Measurements from ENCODE around the gene CRELD2. TPM values are rescaled to one million over a fixed set of nuclear protein-coding genes. Genes with fewer than 3 reads are reported as not detected.

The CRELD2 gene
- total and polyA plus RNA-seq, 2 of the 13 experiments (the other 11 are each of a cell fraction or from before 2014, with no cell fraction given), result 17.2 to 44.7 TPM

DNA sequence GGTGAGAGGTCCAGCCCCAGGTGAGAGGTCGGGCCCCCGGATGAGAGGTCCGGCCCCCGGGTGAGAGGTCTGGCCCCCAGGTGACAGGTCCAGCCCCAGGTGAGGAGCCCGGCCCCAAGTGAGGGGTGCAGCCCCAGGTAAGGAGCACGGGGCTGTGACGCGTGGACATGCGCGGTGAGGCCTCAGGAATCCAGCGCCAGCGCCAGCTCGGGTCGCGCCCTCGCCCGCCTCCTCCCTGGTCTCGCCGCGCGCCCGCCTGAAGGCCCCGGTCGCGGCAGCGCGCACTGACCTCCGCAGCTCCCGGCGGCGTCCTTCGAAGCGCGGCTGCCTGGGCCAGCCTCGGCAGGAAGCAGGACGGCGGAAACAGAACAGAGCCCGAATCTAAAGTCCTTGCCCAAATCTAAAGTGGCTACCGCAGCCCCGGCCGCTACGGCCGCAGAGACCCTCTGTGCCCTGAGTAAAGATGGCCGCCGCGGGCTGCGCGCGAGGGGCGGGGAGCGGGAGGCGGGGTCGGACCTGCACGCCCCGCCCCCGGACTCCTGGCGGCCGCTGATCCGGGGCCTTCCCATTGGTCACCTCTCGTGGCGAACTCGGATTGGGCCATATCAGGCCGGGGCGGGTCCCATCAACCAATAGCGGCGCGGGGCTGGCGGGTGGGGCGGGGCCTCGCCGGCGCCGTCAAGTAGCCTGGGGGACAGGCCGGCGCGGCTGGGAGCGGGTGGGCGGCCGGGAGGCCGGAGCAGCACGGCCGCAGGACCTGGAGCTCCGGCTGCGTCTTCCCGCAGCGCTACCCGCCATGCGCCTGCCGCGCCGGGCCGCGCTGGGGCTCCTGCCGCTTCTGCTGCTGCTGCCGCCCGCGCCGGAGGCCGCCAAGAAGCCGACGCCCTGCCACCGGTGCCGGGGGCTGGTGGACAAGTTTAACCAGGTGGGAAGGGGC is at the start of gene CRELD2, which contains the start of gene ALG12 (continued):
- TF ChIP-seq, protein P1, sequence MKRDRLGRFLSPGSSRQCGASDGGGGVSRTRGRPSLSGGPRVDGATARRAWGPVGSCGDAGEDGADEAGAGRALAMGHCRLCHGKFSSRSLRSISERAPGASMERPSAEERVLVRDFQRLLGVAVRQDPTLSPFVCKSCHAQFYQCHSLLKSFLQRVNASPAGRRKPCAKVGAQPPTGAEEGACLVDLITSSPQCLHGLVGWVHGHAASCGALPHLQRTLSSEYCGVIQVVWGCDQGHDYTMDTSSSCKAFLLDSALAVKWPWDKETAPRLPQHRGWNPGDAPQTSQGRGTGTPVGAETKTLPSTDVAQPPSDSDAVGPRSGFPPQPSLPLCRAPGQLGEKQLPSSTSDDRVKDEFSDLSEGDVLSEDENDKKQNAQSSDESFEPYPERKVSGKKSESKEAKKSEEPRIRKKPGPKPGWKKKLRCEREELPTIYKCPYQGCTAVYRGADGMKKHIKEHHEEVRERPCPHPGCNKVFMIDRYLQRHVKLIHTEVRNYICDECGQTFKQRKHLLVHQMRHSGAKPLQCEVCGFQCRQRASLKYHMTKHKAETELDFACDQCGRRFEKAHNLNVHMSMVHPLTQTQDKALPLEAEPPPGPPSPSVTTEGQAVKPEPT (CRISPR knock-in tag; IDR thresholded peaks at IDR 0.05; ENCODE audit: low read depth), result no peak
- no peak for TF ChIP-seq ATRX (CRISPR knock-in tag; IDR thresholded peaks at IDR 0.05; ENCODE audit: borderline replicate concordance)
- TF ChIP-seq, protein P2, sequence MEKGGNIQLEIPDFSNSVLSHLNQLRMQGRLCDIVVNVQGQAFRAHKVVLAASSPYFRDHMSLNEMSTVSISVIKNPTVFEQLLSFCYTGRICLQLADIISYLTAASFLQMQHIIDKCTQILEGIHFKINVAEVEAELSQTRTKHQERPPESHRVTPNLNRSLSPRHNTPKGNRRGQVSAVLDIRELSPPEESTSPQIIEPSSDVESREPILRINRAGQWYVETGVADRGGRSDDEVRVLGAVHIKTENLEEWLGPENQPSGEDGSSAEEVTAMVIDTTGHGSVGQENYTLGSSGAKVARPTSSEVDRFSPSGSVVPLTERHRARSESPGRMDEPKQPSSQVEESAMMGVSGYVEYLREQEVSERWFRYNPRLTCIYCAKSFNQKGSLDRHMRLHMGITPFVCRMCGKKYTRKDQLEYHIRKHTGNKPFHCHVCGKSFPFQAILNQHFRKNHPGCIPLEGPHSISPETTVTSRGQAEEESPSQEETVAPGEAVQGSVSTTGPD (CRISPR knock-in tag; IDR thresholded peaks at IDR 0.05), result no peak
- no peak; the same call in 1 of the 2 replicates for TF ChIP-seq ZNF792 (CRISPR knock-in tag; IDR thresholded peaks at IDR 0.05)
- TF ChIP-seq ZNF224 (CRISPR knock-in tag; IDR thresholded peaks at IDR 0.05), result no peak; the same call in 1 of the 2 replicates
- TF ChIP-seq CAMTA2 (CRISPR knock-in tag; IDR thresholded peaks at IDR 0.05; ENCODE audit: borderline replicate concordance), result peak; percentile 59; the same call in 1 of the 2 replicates
- no peak for TF ChIP-seq GPN1 (CRISPR knock-in tag; IDR thresholded peaks at IDR 0.05; ENCODE audit: borderline replicate concordance)
- no peak for TF ChIP-seq ZNF337 (CRISPR knock-in tag; IDR thresholded peaks at IDR 0.05; ENCODE audit: borderline replicate concordance, low read depth)
- TF ChIP-seq RBAK (CRISPR knock-in tag; IDR thresholded peaks at IDR 0.05), result no peak
- no peak for TF ChIP-seq ZFP36L2 (CRISPR knock-in tag; IDR thresholded peaks at IDR 0.05)
- TF ChIP-seq POLR2AphosphoS2 (IDR thresholded peaks at IDR 0.05; ENCODE audit: low read depth, low read length), result no peak
- no peak for TF ChIP-seq NPAS2 (CRISPR knock-in tag; IDR thresholded peaks at IDR 0.05; ENCODE audit: borderline replicate concordance)
- no peak for TF ChIP-seq ZNF496 (CRISPR knock-in tag; IDR thresholded peaks at IDR 0.05; ENCODE audit: insufficient replicate concordance)
- no peak for TF ChIP-seq ZNF292 (CRISPR knock-in tag; IDR thresholded peaks at IDR 0.05; ENCODE audit: borderline replicate concordance, low read depth)
- no peak for TF ChIP-seq EZH2 (conservative IDR thresholded peaks at IDR 0.05; ENCODE audit: low read depth, low read length)
- TF ChIP-seq, protein P3, sequence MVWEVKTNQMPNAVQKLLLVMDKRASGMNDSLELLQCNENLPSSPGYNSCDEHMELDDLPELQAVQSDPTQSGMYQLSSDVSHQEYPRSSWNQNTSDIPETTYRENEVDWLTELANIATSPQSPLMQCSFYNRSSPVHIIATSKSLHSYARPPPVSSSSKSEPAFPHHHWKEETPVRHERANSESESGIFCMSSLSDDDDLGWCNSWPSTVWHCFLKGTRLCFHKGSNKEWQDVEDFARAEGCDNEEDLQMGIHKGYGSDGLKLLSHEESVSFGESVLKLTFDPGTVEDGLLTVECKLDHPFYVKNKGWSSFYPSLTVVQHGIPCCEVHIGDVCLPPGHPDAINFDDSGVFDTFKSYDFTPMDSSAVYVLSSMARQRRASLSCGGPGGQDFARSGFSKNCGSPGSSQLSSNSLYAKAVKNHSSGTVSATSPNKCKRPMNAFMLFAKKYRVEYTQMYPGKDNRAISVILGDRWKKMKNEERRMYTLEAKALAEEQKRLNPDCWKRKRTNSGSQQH (CRISPR knock-in tag; IDR thresholded peaks at IDR 0.05; ENCODE audit: low read depth), result no peak; the same call in 1 of the 2 replicates
- no peak for TF ChIP-seq RCOR2 (CRISPR knock-in tag; IDR thresholded peaks at IDR 0.05)
- no peak for TF ChIP-seq ZNF33A (CRISPR knock-in tag; IDR thresholded peaks at IDR 0.05; ENCODE audit: borderline replicate concordance)
- TF ChIP-seq IKZF4 (CRISPR knock-in tag; IDR thresholded peaks at IDR 0.05; ENCODE audit: borderline replicate concordance, low read depth, not compliant biosample characterization), result no peak
- TF ChIP-seq GLI4 (CRISPR knock-in tag; IDR thresholded peaks at IDR 0.05; ENCODE audit: borderline replicate concordance), result 0 out of 2 replicates have a peak, but pooled peaks have one; percentile 44
- TF ChIP-seq, protein P4, sequence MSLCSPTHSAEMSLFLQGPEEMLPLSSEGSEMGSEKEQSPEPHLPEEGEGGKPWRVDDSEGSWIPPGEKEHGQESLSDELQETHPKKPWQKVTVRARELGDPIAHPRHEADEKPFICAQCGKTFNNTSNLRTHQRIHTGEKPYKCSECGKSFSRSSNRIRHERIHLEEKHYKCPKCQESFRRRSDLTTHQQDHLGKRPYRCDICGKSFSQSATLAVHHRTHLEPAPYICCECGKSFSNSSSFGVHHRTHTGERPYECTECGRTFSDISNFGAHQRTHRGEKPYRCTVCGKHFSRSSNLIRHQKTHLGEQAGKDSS (CRISPR knock-in tag; IDR thresholded peaks at IDR 0.05; ENCODE audit: borderline replicate concordance, low read depth), result peak; percentile 87; the same call in 1 of the 2 replicates
- TF ChIP-seq JARID2 (CRISPR knock-in tag; IDR thresholded peaks at IDR 0.05; ENCODE audit: insufficient replicate concordance), result no peak
- 0 out of 2 replicates have a peak, but pooled peaks have one; percentile 50 for TF ChIP-seq ZIK1 (CRISPR knock-in tag; IDR thresholded peaks at IDR 0.05; ENCODE audit: borderline replicate concordance, low read depth)

Data from HepG2 (cell line).